ENCODE data around the gene RNF10. TPM values are rescaled to one million over a fixed set of nuclear protein-coding genes. Genes with fewer than 3 reads are reported as not detected.

RNF10 gene
- total RNA-seq, 4 donors from 2014 or later: 152 to 282 (median 247) TPM

DNA sequence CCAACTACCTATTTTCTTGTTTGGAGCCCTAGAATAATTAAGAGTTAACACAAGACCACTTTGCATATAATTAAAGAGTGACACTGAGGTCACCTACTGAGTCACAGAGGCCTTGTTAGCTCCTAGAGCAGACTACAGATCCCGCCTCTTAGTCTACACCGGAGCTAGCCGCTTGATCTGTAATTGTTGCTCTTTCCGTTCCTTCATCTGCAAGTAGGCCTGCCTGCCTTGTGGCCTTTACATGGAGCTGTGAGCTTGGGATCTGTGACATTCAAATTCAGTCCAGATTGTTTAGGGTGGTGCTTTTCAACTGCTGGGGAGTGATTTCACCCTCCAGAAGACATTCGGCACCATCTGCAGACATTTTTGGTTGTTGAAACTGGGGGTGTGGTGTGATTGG lies 43.8 kb upstream of the RNF10 start:
- Histone ChIP-seq H3K27ac (peak overlapping the region in 2 of 4 donors; percentile 62 to 79), H3K4me1 (peaks cover 13 to 16% of the 10 kb centered on the region in 2 donors), H3K36me3 (no peaks in the 10 kb centered on the region), H3K27me3 (no peaks in the 10 kb centered on the region), H3K4me3 (no peak overlapping the region), H3K9me3 (no peaks in the 10 kb centered on the region)
- in situ Hi-C loops (cut with MboI; ENCODE audit: low sequenced_read_pairs in 4 of 4): no loop called here
- no peak for TF ChIP-seq CTCF (IDR thresholded peaks at IDR 0.05 in 4 of 5, conservative IDR thresholded peaks at IDR 0.05 in 1 of 5)
- no peak for TF ChIP-seq POLR2A (IDR thresholded peaks at IDR 0.05)
- DNase-seq (no peak), ATAC-seq (no peak)
- intact Hi-C loops (cut with DNase I; ENCODE audit: low total_unique reads): no loop called here

DNA sequence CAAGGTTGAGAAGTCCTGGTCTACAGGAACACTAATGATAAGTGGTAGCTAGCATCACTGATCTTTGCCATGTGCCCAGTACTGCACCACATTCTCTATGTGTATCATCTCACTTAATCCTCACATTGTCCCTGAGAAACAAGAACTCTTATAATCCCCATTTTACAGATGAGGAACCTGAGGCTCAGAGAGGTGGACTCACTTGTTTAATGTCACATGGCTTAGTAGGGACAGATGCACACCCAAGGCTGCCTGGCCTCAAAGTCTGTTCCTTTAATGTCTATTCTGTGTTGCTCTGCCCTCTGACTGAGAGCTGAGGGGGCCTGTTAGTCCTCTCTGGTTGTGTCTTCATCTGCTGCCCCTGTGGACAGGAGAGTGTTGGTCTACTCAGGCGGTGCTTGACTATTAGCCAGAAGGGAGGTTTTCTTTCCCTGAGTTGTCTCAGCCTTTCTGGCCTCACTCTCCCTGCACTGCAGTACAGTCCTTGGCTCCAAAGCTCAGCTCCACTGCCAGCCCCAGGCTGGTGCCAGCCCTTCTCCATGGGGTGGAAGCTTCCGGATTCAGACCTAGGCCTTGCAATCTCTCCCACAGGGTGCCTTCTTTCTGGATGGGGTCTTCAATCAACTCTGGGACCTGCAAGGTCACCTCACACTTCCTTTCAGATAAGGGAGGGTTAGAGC lies 43.2 kb upstream of the RNF10 start:
- DNase-seq (peak; percentile 11 to 58), ATAC-seq (peak; percentile 27 to 30)
- intact Hi-C loops (cut with DNase I; ENCODE audit: low total_unique reads): no loop called here
- H3K27ac ChIP-seq: peak overlapping the region; percentile 22 to 79 (median 55)
- H3K36me3 ChIP-seq: no peaks in the 10 kb centered on the region
- H3K9me3 ChIP-seq: no peaks in the 10 kb centered on the region
- in situ Hi-C loops (cut with MboI; ENCODE audit: low sequenced_read_pairs in 4 of 4): no loop called here
- H3K27me3 ChIP-seq: no peaks in the 10 kb centered on the region
- peaks cover 16% of the 10 kb centered on the region in 2 donors for H3K4me1 ChIP-seq
- no peak overlapping the region for H3K4me3 ChIP-seq
- no peak for TF ChIP-seq POLR2A (IDR thresholded peaks at IDR 0.05)
- TF ChIP-seq CTCF (IDR thresholded peaks at IDR 0.05 in 4 of 5, conservative IDR thresholded peaks at IDR 0.05 in 1 of 5): no peak

- peak overlapping the region; percentile 84 to 92 (median 85) for H3K27ac ChIP-seq
- peaks cover 0 to 17% of the 10 kb centered on the region in 2 donors for H3K36me3 ChIP-seq
- in situ Hi-C loops (cut with MboI; ENCODE audit: low sequenced_read_pairs in 4 of 4) (no loop called here), intact Hi-C loops (cut with DNase I; ENCODE audit: low total_unique reads) (loop anchor here (5.0 kb wide), 1 partner anchor 87 kb away; the partner anchor contains the start of gene POP5)
- TF ChIP-seq CTCF (IDR thresholded peaks at IDR 0.05 in 4 of 5, conservative IDR thresholded peaks at IDR 0.05 in 1 of 5): no peak
- no peak for TF ChIP-seq POLR2A (IDR thresholded peaks at IDR 0.05)
- peaks cover 28 to 31% of the 10 kb centered on the region in 2 donors for H3K4me1 ChIP-seq
- H3K4me3 ChIP-seq: peak overlapping the region; percentile 66 to 100 (median 86)
- ATAC-seq (peak; percentile 1), DNase-seq (no peak)
- no peaks in the 10 kb centered on the region for H3K9me3 ChIP-seq
- H3K27me3 ChIP-seq: no peaks in the 10 kb centered on the region
These were observed 38.9 kb upstream of the RNF10 start for GRCh38 chr12:120495186-120495730.

DNA sequence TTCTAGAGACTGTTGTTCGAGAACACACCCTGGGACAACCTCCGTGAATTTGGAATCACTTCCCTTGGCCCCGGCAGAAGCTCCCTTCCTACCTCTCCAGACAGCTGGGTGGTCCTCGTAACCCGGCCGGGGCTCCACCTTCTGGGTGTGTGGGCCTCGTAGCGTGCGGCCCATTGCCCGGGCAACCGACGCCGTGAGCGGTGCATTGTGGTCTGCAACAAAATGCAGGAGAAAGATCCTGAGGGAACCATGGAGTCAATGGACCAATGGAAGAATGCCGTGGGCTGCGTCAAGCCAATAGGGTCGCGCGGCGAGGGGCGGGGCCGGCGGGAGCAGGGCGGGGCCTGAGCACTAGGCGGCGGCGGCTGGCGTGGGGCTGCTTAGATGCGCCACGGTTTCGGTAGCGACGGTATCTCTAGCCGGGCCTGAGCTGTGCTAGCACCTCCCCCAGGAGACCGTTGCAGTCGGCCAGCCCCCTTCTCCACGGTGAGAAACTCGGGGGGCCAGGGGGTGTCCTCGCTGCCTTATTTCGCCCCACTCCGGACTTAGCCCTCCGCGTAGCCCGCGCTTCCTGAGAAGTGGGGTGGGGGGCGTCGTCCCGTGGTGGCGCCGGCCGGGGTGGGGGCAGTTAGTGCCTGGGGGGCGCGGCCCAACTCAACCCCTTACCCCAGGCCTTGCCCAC lies 38.3 kb upstream of the RNF10 start, which contains the start of gene DYNLL1:
DYNLL1 (plus strand) TSS at position 383 of the 682 bp plus-strand sequence. CDS start 309 bp downstream, outside the sequence.
- Histone ChIP-seq H3K4me1 (peaks cover 25 to 28% of the 10 kb centered on the region in 2 donors), H3K4me3 (peak within 1 kb of the TSS; percentile 66 to 100 (median 86)), H3K27ac (peak within 1 kb of the TSS; percentile 84 to 92 (median 85)), H3K9me3 (no peaks in the 10 kb centered on the region), H3K27me3 (no peaks in the 10 kb centered on the region), H3K36me3 (peaks cover 0 to 21% of the 10 kb centered on the region in 2 donors)
- DNase-seq: peak; percentile 92 to 96
- intact Hi-C loops (cut with DNase I; ENCODE audit: low total_unique reads): loop anchor here (1.0 to 5.0 kb wide), 4 partner anchors 27 to 86 kb away; partner anchors contain the start of genes COQ5, COX6A1, POP5 and SRSF9
- TF ChIP-seq CTCF (IDR thresholded peaks at IDR 0.05 in 4 of 5, conservative IDR thresholded peaks at IDR 0.05 in 1 of 5) (peak in 1 of 5 experiments; percentile 25), POLR2A (IDR thresholded peaks at IDR 0.05) (peak; percentile 79 to 89)
- ATAC-seq: peak; percentile 98
- in situ Hi-C loops (cut with MboI; ENCODE audit: low sequenced_read_pairs in 4 of 4): no loop called here

Measured in gastrocnemius medialis (tissue), 4 donors.